Measurements from ENCODE around the gene CASTOR1. TPM values are rescaled to one million over a fixed set of nuclear protein-coding genes. Genes with fewer than 3 reads are reported as not detected.

Gene CASTOR1
- total RNA-seq, 2 donors from 2014 or later = 19.2 to 19.5 TPM

DNA sequence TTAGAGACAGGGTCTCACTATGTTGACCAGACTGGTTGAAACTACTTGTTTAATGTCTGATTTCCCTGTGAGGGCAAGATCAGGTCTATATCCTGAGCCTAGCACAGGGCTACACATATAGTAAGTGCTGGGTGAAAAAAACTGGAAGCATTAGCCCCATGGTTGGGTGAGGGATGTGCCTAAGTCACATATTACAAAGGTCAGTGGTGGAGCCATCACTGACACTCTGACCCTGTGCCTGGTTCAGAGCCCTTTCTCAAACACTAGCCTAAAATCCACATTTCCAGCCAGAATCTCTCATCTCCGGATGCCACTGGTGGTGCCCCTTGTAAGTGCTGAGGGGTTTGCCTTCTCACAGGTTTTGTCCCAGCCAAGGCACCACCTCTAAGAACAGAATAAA is 28.5 kb upstream of the CASTOR1 start:
- Histone ChIP-seq H3K9ac (ENCODE audit: extremely low read depth, low read length, poor library complexity, severe bottlenecking) (no peak overlapping the region), H3K4me3 (ENCODE audit: low read length) (no peak overlapping the region), H3K9me3 (ENCODE audit: control insufficient read depth, low read length) (no peaks in the 10 kb centered on the region), H3K4me1 (ENCODE audit: control insufficient read depth, insufficient read depth, low read length) (peaks cover 10% of the 10 kb centered on the region), H3K27ac (ENCODE audit: low read depth, low read length) (no peak overlapping the region), H3K27me3 (ENCODE audit: control insufficient read depth, insufficient read depth, low read length, poor library complexity, severe bottlenecking) (no peaks in the 10 kb centered on the region), H3K36me3 (ENCODE audit: control insufficient read depth, insufficient read depth, low read length) (peaks cover 9% of the 10 kb centered on the region)
- WGBS, 2 experiments (ENCODE audit: insufficient coverage in 1 of 2, insufficient read length in 1 of 2) = 100% methylated on average over 1 of the region's 1 CpG; no CpG with 5 or more reads in 1 of the 2 experiments
- Mint-ChIP-seq H3K4me3 (no peak overlapping the region), H3K4me1 (peaks cover 23% of the 10 kb centered on the region), H3K36me3 (ENCODE audit: low read depth) (peaks cover 13% of the 10 kb centered on the region), H3K9me3 (no peaks in the 10 kb centered on the region), H3K27me3 (ENCODE audit: insufficient read depth) (no peaks in the 10 kb centered on the region), H3K27ac (no peak overlapping the region)
- DNase-seq = no peak
- TF ChIP-seq, protein P1, sequence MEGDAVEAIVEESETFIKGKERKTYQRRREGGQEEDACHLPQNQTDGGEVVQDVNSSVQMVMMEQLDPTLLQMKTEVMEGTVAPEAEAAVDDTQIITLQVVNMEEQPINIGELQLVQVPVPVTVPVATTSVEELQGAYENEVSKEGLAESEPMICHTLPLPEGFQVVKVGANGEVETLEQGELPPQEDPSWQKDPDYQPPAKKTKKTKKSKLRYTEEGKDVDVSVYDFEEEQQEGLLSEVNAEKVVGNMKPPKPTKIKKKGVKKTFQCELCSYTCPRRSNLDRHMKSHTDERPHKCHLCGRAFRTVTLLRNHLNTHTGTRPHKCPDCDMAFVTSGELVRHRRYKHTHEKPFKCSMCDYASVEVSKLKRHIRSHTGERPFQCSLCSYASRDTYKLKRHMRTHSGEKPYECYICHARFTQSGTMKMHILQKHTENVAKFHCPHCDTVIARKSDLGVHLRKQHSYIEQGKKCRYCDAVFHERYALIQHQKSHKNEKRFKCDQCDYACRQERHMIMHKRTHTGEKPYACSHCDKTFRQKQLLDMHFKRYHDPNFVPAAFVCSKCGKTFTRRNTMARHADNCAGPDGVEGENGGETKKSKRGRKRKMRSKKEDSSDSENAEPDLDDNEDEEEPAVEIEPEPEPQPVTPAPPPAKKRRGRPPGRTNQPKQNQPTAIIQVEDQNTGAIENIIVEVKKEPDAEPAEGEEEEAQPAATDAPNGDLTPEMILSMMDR (conservative IDR thresholded peaks at IDR 0.05) = no peak

DNA sequence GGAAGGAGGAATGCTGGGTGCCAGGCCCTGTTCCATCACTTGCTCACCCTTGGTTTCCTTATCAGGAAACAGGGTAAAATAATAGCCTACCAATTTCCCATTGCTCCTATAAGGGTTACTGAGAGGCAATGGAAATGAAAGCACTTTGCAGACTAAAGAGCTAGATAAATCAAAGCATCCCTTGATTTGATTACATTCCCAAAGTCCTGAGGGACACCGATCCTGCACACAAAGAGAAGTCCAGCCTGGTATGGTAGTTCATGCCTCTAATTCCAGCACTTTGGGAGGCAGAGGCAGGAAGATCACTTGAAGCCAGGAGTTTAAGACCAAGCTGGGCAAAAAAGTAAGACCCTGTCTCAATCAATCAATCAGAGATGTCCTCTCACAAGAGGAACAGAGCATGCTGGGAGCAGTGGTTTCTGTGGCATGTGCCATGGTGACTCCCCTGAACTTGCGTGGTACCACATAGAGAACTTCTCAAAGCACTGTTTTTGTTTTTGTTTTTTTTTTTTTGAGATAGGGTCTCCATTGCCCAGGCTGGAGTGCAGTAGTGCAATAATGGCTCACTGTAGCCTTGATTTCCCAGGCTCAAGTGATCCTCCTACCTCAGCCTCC is 26.8 kb upstream of the CASTOR1 start:
- no peaks in the 10 kb centered on the region for H3K27me3 Mint-ChIP-seq (ENCODE audit: insufficient read depth)
- H3K4me3 Mint-ChIP-seq = no peak overlapping the region
- TF ChIP-seq, protein P1 (conservative IDR thresholded peaks at IDR 0.05) = no peak
- no peak for DNase-seq
- 83 to 89% methylated on average over 2 of the region's 2 CpGs for WGBS, 2 experiments (ENCODE audit: insufficient coverage in 1 of 2, insufficient read length in 1 of 2)
- Histone ChIP-seq H3K4me1 (ENCODE audit: control insufficient read depth, insufficient read depth, low read length) (peaks cover 10% of the 10 kb centered on the region), H3K36me3 (ENCODE audit: control insufficient read depth, insufficient read depth, low read length) (peaks cover 9% of the 10 kb centered on the region), H3K27ac (ENCODE audit: low read depth, low read length) (no peak overlapping the region), H3K27me3 (ENCODE audit: control insufficient read depth, insufficient read depth, low read length, poor library complexity, severe bottlenecking) (no peaks in the 10 kb centered on the region), H3K9ac (ENCODE audit: extremely low read depth, low read length, poor library complexity, severe bottlenecking) (no peak overlapping the region), H3K9me3 (ENCODE audit: control insufficient read depth, low read length) (no peaks in the 10 kb centered on the region), H3K4me3 (ENCODE audit: low read length) (no peak overlapping the region)
- peaks cover 16% of the 10 kb centered on the region for H3K36me3 Mint-ChIP-seq (ENCODE audit: low read depth)
- H3K27ac Mint-ChIP-seq = no peak overlapping the region
- no peaks in the 10 kb centered on the region for H3K9me3 Mint-ChIP-seq
- peaks cover 25% of the 10 kb centered on the region for H3K4me1 Mint-ChIP-seq

DNA sequence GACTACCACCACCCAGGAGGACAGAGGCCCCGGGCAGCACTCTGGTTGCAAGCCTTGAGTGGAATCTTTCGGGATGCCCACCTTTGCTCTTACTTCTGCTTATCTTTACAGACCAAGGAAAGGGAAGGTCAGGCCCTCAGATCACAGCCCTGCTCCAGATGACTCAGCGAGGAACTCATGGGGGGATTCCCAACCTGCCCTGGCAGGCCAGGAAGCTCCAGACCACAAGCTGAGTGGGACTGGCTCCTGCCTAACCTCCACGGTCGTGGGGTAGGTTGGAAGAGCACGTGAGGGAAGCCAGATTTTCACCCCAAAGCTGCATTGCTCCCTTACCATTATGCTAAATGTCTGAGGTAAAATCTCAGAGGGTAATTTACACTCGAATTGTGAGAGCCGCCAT is 25.6 kb upstream of the CASTOR1 start:
- Histone ChIP-seq H3K27ac (ENCODE audit: low read depth, low read length) (no peak overlapping the region), H3K9ac (ENCODE audit: extremely low read depth, low read length, poor library complexity, severe bottlenecking) (no peak overlapping the region), H3K9me3 (ENCODE audit: control insufficient read depth, low read length) (no peaks in the 10 kb centered on the region), H3K4me3 (ENCODE audit: low read length) (no peak overlapping the region), H3K36me3 (ENCODE audit: control insufficient read depth, insufficient read depth, low read length) (peaks cover 6% of the 10 kb centered on the region), H3K27me3 (ENCODE audit: control insufficient read depth, insufficient read depth, low read length, poor library complexity, severe bottlenecking) (no peaks in the 10 kb centered on the region), H3K4me1 (ENCODE audit: control insufficient read depth, insufficient read depth, low read length) (peaks cover 10% of the 10 kb centered on the region)
- 71 to 88% methylated on average over 5 to 8 of the region's 8 CpGs for WGBS, 2 experiments (ENCODE audit: insufficient coverage in 1 of 2, insufficient read length in 1 of 2)
- no peak overlapping the region for H3K27ac Mint-ChIP-seq
- no peak overlapping the region for H3K4me3 Mint-ChIP-seq
- H3K27me3 Mint-ChIP-seq (ENCODE audit: insufficient read depth) = no peaks in the 10 kb centered on the region
- peaks cover 33% of the 10 kb centered on the region for H3K4me1 Mint-ChIP-seq
- TF ChIP-seq, protein P1 (conservative IDR thresholded peaks at IDR 0.05) = no peak
- DNase-seq = no peak
- H3K36me3 Mint-ChIP-seq (ENCODE audit: low read depth) = peaks cover 15% of the 10 kb centered on the region
- H3K9me3 Mint-ChIP-seq = no peaks in the 10 kb centered on the region

All from endodermal cell (in vitro differentiated cells).